Neural cell (in vitro differentiated cells): Measurements from ENCODE around the gene ACOXL.

Experiments used
- SMC3 ChIP-seq: fragments of 450-650 bp; conservative IDR thresholded peaks from 2 replicates; pipeline ENCODE4 v1.6.1; 2014; ENCODE audit warnings: antibody characterized with exemption, mild to moderate bottlenecking, moderate library complexity; ENCODE audit not compliant: poor library complexity
- TAF1 ChIP-seq: IDR thresholded peaks from 2 replicates; pipeline ENCODE4 v1.6.1; 2012; ENCODE audit warnings: low read depth

DNA sequence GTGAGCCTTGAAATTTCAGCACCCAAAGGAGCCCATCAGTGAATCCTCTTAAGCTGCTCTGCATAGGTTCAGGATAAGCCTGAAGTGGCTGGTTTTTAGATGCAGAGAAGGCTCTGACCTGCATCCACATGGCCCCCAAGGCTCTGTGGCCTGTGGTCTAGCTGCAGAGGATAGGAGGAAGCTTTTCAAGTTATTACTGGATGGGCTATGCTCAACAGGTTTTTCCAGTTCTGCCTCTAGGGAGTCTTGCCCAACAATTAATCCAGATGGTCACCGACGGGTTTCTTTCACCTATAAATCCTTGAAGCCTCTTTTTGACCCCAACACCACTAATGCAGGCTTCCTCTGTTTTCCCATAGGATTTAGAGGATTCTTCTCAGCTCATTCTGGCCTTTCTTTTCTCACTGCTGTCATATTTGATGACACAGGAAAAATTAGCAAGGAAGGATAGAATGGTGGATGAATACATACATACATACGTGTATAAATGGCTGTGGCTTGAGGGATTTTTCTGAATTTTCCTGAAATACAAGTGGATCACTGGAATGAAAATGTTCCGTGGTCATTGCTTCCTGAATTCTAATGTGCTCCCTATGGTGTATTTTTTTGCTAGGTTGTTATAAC is 336.2 kb downstream of the ACOXL start:
- no peak for TF ChIP-seq SMC3
- no peak for TF ChIP-seq TAF1
